GM19455 (cell line): ENCODE results near the gene ATP2A2.
"Not testable (repeated sequence)": the region's sequence is repeated elsewhere in the genome, so short reads cannot be mapped to it uniquely, and the experiment has no call there.

Source experiments
- ATAC-seq: cut with Tn5 transposase; IDR thresholded peaks from one replicate; pipeline ENCODE4 v1.9.1; 2021; ENCODE audit not compliant: unreplicated experiment

Gene ATP2A2

GRCh38 chr12:110280779-110281548 lies at the start of gene ATP2A2:
TSS of gene ATP2A2 (plus strand) at chr12:110281247. CDS start at chr12:110281790, 543 bp downstream.
- ATAC-seq, result peak; percentile 73

DNA sequence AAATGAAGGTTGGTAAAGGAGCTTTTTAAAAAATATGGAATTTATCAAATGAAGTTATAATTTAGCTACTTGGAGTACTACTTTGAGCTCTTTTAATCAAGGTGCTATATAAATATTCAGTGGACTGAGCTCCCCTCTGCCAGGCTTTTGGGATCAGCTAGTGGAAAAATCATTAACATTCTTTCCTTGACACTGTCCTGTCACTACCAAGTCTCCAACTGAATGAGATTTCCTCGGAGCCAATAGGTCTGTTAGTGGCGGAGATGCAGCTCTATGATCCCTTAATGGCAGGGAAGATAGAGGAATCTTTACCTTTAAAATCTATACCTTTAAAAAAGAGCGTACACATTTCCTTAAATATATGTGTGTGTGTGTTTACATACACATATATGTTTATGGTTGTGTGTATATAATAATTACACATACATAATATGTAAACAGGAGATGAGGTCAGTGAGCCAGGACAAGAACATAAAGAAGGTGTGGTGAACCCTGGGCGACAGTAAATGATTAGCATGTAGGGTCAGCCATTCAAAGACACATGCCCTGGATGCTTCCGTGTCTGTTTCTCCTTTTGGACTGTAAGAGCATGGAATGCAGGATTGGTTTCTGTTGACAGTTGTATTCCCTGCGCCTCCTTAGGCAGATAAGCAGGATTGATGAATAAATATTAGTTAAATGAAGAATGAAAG lies 47.7 kb upstream of the ATP2A2 start:
- no peak for ATAC-seq

DNA sequence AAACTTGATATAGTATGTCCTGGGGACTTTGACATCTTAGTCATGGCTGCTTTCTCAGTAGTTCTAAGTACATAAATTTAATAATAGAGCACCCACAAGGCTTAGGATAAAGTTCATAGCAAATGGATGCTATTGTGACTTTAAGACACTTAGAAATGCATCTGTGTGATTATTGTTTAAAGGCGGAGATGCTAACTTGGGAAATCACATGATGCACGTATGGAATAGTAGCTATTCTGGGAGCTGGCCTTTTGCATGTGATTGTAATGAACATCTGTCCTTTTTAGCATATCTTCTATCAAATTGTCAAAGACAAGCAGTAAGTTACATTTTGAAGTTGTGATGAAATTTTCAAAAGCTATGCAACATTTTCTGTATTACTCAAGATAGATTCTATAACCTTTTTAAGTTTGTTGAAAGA lies 46.7 kb upstream of the ATP2A2 start:
- ATAC-seq, result no peak

GRCh38 chr12:110234755-110235154 lies 46.3 kb upstream of the ATP2A2 start:
- ATAC-seq, result no peak

GRCh38 chr12:110235383-110235782 lies 45.7 kb upstream of the ATP2A2 start:
- no peak for ATAC-seq

DNA sequence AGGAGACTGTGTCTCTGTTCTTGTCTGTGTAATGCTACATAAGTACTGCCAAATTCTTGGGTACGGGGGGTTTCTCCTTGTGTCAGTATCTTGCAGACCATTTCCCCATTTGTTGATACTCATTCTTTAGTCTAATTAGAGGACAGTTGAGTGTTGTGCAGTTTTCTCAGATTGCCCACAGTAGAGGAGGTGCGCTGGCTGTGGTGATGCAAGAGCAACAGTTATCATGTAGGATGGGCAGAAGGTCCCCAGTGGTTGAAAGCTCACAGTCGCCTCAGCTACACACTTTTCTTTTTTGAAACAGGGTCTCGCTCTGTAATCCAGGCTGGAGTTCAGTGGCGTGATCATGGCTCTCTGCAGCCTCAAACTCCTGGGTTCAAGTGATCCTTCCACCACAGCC lies 37.8 kb upstream of the ATP2A2 start:
- no peak for ATAC-seq

GRCh38 chr12:110244372-110244771 lies 36.7 kb upstream of the ATP2A2 start:
- no peak for ATAC-seq

- no peak for ATAC-seq
Observed at GRCh38 chr12:110244829-110245228, 36.2 kb upstream of the ATP2A2 start.

DNA sequence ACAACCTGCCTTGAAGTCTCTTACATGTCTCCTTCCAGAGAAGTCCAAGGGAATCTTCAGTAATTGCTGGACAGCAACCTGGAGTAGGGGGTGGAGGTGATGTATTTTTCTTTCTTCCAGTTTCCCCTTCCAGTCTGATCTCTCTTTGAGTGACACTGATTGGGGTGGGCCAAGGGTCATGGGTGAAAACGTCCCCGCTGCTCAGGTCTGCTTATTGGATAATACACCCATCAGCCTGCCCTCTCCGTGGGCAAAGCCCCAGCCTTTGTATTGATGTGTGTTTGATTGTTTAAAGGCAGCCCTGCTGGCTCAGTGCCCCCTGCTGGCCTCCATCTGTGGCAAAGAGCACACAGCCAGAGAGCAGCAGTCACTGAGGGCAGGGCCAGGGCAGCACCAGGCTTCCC lies 35.7 kb upstream of the ATP2A2 start:
- no peak for ATAC-seq

- ATAC-seq, result no peak
Observed at GRCh38 chr12:110246636-110247339, 34.3 kb upstream of the ATP2A2 start.

- no peak for ATAC-seq
Observed at GRCh38 chr12:110247340-110248095, 33.5 kb upstream of the ATP2A2 start.

DNA sequence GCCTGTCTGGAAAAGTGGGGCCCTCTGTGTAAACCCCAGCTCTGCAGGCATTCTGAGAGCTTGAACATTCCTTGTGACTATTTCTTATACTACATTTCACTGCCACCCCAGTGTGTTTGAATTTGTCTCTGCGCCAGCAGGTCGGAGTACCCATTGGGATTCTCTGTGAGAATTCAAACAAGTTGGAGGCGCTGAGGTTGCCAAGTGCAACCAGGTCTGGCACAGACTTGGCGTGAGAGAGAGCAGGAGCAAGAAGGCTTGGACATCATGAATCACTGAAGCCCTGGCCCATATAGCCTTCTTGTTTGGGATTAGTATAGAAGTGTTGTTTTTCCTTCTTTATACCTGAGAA lies 33.0 kb upstream of the ATP2A2 start:
- no peak for ATAC-seq

GRCh38 chr12:110249105-110249504 lies 31.9 kb upstream of the ATP2A2 start:
- ATAC-seq, result no peak

DNA sequence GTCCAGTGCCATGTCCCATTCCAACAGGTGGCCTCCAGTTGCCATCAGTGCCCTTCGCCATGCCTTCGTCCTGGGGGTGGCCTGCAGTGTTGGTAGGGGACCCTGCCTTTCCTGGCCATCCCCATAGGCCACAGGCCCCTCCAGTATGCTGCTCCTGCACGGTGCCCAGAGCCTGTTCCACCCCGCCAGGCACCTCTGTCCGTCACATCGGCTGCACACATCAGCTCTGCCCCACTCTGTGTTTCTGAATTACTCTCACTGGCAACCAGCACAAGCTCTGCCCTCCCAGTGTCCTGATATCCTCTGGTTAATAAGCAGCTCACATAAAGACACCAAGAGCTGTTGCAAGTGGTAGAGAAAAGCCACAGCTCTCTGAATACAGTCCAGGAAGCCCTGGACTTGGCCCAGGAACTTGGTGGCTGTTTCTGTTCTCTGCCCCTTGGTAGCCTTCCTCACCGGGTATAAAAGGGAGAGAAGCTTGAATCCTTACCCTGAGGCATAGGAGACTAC lies 31.3 kb upstream of the ATP2A2 start:
- ATAC-seq, result no peak

DNA sequence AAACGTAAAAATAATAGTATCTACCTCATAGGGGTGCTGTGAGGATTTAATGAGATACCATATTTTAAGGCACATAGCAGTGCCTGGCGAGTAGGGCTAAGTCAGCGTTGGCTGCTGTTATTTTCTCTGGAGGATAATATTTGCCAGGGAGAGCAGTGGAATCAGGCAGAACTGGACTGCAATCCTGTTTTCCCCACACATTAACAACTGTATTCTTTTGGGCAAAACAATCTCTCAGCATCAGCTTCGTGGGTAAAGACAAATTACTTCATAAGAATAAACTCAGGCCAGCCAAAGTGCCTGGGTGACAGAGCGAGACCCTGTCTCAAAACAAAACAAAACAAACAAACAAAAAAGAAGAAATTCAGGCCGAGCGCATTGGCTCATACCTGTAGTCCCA lies 29.7 kb upstream of the ATP2A2 start:
- ATAC-seq, result no peak

- ATAC-seq, result no peak
Observed at GRCh38 chr12:110252716-110253115, 28.3 kb upstream of the ATP2A2 start.

DNA sequence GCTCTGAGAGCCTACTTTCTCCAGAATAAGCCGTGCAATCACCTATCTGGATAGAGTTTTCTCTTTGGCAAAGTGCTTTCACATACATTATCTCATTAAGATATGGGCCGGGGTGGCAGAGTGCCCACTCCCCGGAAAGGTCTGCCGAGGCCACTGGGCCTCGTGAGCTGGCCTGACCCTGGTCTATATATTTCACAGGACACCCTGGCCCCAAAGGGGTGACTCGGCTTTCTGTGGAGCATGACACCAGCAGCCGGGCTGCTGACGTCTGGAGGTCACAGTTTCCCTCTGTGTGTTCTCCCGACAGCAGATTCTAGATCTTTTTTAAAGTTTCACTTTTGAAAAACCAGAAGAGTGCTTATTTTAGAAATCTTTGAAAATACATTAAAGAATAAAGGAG lies 27.9 kb upstream of the ATP2A2 start:
- ATAC-seq, result no peak

GRCh38 chr12:110254971-110255540 lies 26.0 kb upstream of the ATP2A2 start:
- no peak for ATAC-seq

DNA sequence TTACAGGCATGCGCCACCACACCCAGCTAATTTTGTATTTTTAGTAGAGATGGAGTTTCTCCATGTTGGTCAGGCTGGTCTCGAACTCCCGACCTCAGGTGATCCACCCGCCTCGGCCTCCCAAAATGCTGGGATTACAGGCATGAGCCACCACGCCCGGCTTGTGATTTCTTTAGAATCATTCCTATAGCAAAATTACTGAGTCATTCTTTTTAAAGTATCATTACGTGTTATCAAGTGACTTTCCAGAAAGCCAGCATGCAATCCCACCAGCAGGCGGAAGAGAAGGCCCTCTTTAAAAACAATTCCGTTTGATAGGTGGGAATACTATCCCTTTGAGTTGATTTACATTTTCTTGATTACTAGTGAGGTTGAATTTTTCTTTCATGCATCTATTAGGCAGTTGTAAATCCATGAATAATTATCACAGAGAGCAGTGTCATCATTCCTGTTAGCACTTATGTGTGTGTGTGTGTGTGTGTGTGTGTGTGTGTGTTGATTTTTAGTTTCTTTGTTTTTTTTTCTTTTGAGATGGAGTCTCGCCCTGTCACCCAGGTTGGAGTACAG lies 25.1 kb upstream of the ATP2A2 start:
- ATAC-seq, result not testable (repeated sequence)

DNA sequence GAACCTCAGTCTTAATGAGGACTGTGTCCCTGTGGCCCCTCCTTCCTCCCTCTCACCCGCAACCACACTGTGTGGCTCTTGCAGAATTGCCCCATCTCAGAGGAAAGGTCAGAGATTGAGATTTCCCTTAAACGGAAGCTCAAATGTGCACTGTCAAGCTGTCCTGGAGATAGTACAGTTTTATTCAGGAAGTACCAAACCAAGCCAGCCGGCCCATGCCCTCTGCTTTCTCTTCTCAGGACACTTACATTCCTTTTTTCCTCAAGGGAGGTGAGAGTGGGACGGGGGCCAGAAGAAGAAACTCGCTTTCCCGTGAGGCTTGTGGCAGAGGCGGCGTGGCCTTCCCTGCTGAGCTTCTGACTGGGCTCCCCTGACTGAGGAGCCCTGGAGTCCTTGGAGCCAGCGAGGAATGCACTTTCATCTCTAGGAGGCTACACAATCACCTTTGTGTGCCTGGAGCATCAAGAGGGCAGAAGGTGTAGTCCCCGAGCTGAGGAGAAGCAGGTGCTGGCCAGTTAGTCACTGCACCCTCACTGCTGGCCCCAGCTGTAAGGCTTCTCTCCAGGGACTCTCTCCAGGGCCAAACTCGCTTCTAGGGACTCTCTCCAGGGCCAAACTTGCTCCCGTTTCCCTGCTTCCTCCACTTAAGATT lies 24.1 kb upstream of the ATP2A2 start:
- no peak for ATAC-seq
